Kidney glomerular epithelial cell (primary cell): Measurements from ENCODE around the gene PAF1.
A peak's percentile ranks its signal among the peaks of the same experiment; 100 is the strongest.

ENCODE experiments used
- DNase-seq: peaks from one replicate; lab custom pipeline; 2025; lab: John Stamatoyannopoulos, UW

The PAF1 gene

DNA sequence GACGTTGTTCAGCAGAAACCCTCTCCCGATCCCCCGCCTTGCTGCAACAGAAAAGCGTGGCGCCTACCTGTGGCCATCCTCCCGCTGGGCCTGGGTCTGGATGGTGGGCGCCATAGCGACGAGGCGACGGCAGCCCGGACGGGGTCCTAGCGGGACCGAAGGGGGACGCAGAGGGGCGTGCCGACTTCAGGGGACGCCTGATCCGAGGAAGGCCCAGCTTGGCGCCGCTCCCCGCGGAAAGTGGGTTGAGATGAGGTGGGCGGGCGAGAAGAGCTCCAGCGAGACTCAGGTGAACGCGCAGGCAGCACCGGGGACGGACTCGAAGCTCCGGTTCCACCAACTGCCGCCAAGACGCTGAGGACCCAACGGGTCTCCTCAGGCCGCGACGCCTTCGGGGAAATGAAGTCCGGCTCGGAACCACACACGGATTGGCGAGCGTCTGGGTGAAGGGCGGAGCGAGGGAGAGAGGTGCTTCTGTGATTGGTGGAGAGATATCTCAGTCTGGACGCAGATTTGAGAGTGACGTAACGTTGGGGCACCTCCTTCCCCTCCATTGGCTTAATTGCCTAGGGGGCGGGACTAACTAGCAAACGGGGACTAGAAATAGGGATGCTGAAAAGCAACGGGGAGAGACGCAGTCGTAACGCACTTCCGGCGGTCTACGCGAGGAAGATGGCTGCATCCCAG lies at the start of gene PAF1, which contains the start of gene MED29:
TSS of gene PAF1 (minus strand) at position 356 of the 687 bp plus-strand sequence. CDS start at position 114, 242 bp downstream.
TSS of gene MED29 (plus strand) at position 628 of the 687 bp plus-strand sequence. CDS start at position 673, 45 bp downstream.
- peak; percentile 100 for DNase-seq

- DNase-seq, result peak; percentile 45
Measured at GRCh38 chr19:39438270-39438934, 47.5 kb upstream of the PAF1 start.

DNA sequence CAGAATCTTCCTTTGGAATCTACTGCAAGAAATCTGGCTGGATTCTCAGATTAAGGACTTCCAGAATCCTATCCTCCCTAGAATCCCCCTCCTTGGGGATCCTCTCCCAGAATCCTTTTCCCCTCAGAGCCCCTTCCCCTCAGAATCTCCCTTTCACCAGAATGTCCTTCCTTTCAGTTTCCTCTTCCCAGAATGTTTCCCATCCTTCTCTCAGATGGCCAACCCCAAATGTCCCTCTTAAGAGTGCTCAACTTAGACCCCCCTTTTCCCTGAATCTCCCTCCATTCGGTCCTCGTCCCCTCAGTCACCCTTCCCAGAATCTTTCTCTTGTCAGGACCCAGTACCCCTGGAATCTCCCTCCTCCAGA lies 45.4 kb upstream of the PAF1 start:
- no peak for DNase-seq

DNA sequence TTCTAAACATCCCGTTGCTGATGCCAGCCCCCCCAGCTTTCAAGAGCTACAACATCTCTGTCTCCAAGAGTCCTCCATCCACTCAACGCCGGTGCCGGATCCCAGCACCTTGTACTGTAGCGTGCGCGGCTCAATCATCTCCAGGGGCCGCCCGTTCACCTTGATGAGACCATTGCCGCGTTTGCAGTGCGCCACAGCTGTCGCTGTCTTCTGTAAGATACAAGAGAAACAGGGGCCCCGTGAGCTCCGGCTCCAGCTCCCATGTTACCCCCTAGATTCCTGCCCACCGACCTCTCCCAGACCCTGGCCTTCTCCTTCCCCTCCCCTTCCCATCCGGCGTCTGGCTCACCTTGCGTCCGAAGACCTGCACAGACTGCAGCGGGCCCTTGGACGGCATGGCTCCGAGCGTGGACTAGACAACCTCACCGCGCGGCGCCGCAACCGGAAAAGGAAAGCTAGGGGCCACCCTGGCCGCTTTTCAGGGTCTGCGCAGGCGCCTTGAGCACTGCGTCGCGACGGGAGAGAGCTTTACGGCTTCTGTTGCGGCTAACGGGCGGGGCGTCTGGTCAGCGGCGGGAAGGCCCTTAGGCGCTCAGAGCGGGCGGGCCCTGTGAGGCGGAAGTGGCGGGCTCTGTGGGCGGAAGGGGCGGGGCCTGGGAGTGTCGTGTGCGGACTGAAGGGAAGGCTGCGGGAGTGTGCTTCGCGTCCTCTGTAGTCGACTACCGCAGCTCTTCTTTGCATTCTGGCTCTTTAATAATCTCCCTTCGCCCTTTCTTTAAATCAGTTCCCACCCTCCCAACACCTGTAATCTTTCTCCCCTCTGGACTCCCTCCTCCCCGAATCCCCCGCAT lies 44.8 kb upstream of the PAF1 start, which contains the start of gene RPS16:
TSS of gene RPS16 (minus strand) at position 451 of the 851 bp plus-strand sequence. CDS start at position 397, 54 bp downstream.
- DNase-seq, result peak; percentile 94

- no peak for DNase-seq
Measured at GRCh38 chr19:39434123-39435076, 43.5 kb upstream of the PAF1 start.

GRCh38 chr19:39433480-39434079 lies 42.7 kb upstream of the PAF1 start:
- DNase-seq, result no peak

DNA sequence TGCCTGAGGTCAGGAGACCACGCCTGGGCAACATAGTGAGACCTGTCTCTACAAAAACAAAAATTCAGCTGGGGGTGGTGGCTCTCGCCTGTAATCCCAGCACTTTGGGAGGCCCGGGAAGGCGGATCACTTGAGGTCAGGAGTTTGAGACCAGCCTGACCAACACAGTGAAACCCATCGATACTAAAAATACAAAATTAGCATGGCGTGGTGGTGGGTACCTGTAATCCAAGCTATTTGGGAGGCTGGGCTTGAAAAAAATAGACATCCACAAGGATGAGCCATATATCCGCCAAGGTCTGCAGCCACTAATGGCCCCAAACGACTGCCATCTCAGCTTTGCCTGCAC lies 41.7 kb upstream of the PAF1 start:
- DNase-seq, result no peak

DNA sequence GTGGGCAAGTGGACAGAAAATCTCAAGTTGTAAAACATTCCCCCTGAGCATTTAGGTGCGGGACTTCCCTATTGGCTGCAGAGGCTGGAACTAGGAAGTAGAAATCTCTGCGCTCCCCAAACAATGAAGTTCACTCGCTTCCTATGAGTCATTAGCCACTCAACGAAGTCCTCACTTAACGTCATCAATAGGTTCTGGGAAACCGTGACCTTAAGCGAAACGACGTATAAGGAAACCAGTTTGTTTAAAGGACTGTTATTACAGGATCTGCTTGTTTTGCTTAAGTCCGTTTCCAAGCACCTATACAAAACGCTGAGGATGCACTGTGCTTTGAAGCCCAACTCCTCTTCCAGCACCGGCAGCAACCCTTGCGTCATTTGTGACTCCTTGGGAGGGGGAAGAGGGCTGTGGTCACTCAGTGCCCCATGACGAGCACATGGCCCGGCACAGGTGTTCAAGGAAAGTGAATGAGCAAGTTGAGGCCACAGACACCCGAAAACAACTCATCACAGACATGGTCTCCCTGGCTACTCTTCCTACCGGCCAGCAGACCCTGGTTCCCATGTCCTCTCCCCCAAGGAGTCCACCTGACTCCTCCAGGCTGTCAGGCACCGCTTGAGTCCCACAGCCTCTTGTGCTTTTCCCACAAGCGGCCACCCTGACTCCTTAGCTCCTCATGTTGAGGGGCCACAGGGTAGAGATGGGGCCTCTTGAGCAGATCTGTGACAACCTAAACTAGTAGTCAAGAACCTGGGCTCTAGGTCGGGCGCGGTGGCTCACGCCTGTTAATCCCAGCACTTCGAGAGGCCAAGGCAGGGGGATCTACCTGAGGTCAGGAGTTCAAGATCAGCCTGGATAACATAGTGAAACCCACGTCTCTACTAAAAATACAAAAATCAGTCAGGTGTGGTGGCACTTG lies 40.0 kb upstream of the PAF1 start:
- DNase-seq, result peak; percentile 61

DNA sequence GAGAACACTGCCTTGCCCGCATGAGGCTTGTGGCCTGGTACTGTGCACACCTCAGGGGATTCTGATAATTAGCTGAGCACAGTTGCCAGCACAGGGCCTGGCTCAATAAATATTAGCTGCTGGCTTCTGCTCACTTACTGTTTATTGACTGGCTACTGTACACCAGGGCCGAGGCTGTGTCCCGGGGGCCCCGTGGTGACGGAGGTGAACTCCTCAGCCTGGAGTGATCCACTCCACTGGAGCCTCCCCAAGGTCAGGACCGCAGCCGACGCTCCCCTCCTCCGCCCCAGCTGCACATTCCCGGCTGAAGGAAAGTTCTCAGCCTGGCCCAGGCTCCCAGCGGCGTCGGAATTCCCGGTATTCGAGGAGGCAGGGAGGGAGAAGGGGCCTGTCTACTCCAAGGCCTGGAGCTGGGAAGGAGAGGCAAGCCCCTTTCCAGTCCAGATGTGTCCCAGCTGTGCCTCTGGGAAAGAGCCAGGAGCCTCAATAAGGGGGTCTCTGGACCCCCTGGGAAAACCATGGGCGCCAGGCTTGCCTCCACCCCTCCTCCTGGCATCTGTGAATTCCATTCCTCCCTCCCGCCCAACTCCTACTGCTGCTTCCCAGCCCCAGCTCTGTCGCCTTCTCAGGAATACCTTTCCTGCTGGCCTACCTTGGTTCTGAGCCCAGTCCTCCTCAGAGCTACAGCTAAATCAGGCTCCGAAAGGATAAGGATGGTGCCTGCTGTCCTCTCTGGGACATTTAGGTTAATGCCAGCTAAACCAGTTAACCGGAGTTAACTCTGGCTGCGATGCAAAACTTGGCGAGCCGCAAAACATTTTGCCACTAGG lies 37.6 kb upstream of the PAF1 start:
- peak; percentile 86 for DNase-seq

DNA sequence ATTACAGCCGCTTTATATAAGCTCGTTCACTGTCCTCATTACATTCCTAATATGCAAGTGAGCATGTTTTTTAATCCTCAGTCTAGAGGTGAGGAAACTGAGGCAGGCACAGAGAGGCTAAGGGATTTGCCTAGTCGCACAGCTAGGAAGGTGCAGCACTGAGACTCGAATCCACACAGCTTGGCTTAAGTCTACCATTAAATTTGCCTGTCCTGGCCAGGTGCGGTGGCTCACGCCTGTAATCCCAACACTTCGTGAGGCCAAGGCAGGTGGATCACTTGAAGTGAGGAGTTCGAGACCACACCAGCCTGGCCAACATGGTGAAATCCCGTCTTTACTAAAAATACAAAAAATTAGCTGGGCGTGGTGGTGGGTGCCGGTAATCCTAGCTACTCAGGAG lies 36.8 kb upstream of the PAF1 start:
- DNase-seq, result no peak

DNA sequence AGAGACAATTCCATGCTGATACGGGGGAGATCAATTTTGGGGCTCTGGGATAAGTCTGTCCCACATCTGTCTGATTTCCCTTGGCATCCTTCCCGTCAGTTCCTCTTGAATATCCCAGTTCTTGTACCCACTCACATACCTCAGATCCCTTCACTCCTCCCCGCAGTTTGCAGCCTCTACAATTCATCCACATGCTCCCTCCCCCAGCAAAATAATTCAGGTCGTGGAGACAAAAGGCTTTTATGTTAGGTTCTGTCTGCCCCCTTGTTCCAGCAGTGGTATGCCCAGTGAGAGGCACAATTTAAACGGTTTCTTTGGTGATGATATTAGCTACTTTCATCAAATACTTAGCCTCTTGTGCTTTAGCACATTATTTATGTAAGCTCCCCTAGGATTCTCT lies 35.3 kb upstream of the PAF1 start:
- DNase-seq, result no peak

DNA sequence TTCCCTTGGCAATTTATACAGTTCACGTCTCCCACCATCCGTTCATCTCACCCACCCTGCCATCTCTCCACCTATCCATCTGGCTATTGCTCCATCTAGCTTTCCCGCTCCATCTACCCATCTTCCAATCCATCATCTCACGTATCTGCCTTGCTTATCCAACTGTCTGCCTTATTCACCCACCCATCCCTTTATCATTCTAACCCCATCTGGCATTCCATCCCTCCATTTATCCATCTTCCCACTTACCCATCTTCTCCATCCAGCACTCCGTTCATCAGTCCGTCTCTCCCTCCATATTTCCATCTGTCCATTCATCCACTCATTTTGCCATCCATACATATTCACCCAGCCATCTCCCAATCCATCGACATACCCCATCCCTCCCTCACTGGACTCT lies 34.8 kb upstream of the PAF1 start:
- DNase-seq, result no peak

DNA sequence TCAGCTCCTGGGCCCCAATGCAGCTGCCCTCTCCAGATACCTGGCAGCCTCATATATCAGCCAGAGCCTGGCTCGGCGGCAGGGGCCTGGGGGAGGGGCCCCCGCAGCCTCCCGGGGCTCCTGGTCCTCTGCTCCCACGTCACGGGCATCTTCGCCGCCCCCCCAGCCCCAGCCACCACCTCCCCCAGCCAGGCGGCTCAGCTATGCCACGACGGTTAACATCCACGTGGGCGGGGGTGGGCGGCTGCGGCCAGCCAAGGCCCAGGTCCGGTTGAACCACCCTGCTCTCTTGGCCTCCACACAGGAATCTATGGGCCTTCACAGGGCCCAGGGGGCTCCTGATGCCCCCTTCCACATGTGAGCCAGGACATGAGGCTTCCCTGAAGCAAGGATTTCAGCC lies 34.0 kb upstream of the PAF1 start:
- DNase-seq, result no peak

DNA sequence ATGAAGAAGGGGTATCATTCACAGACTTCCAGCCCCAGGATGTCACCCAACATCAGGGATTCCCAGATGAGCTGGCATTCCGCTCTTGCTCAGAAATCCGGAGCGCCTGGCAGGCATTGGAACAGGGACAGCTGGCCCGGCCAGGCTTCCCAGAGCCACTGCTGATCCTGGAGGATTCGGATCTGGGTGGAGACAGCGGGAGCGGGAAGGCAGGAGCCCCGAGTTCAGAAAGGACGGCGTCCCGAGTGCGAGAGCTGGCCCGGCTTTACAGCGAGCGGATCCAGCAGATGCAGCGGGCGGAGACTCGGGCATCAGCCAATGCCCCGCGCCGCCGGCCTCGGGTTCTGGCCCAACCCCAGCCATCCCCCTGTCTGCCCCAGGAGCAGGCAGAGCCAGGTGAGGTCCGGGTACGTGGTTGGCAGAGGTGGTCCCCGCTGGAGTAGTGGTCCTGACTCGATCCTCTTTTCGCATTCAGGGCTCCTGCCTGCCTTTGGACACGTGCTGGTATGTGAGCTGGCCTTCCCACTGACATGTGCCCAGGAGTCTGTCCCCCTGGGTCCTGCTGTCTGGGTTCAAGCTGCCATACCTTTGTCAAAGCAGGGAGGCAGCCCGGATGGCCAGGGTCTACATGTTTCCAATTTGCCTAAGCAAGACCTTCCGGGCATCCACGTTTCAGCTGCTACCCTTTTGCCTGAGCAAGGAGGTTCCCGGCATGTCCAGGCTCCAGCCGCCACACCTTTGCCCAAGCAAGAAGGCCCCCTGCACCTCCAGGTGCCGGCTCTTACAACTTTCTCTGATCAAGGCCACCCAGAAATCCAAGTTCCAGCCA lies 32.6 kb upstream of the PAF1 start:
- DNase-seq, result no peak

GRCh38 chr19:39422020-39422419 lies 31.1 kb upstream of the PAF1 start:
- DNase-seq, result no peak

- no peak for DNase-seq
Measured at GRCh38 chr19:39420769-39421168, 29.9 kb upstream of the PAF1 start.

DNA sequence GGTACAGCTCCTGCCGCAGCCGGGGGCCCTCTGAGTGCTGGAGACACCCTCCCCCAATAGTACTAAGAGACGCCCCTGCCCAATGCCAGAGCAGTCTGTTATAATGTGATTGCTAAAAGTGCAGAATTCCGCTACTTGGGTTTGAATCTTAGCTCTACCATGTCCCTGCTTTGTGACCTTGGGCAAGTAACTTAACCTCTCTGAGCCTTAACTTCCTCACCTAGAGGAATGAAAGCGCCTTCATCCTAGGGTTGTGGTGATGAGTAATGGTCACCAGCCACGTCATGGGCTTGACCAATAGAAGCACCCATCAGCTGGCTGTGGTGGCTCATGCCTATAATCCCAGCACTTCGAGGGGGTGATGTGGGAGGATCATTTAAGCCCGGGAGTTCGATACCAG lies 28.1 kb upstream of the PAF1 start:
- DNase-seq, result no peak

DNA sequence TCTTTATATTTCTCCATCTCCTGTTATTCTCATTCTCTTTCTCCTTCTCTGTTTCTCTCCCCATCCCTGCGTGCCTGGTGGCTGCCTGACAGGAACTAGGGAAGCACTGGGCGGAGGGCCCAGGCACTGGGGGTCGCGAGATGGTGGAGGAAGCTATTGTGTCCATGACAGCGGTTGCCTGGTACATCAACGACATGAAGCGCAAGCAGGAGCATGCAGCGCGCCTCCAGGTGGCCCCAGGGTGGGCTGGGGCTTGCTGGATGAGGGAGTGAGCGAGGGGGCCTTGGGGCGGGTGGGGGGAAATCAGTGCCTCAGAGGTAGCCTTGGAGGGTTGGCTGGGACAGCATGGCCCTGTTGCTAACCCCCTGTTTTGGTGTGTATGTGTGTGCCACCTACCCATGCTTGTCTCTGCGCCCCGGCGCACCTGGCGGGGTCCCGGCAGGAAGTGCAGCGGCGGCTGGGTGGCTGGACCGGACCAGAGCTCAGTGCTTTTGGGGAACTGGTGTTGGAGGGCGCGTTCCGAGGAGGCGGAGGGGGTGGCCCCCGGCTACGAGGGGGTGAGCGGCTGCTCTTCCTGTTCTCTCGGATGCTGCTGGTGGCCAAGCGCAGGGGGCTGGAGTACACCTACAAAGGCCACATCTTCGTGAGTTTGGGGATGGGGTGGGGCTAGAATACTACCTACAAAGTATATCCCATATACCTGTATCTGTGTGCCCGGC lies 26.7 kb upstream of the PAF1 start:
- DNase-seq, result no peak
